GM12801 (cell line): ENCODE results near the gene TIMP3.

Experiments used
- TF ChIP-seq, protein P1 (sequence below): IDR thresholded peaks from one replicate; pipeline ENCODE4 v1.5.1; 2011; ENCODE audit warnings: control low read depth; ENCODE audit not compliant: insufficient read length; ENCODE audit errors: extremely low read depth

TIMP3 gene

DNA sequence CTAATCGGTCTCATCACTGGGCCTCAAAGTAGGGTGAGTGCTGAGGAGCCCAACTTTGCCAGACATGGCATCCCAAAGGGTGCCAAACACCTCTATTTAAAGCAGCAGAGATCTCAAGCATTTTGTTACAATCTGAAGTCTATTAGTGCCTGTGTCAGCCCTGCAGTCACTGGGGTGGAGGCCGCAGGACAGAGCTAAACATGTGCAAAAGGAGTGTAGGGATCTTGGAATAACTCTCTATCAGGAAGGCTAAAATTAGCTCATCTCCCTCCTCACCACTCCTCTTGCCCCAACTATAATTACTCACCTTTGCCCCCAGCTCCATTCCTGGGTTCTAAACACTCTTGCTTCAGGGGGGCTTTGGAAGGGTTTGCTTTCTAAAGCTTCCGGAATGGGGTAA, 87.5 kb downstream of the TIMP3 start:
- TF ChIP-seq, protein P1, sequence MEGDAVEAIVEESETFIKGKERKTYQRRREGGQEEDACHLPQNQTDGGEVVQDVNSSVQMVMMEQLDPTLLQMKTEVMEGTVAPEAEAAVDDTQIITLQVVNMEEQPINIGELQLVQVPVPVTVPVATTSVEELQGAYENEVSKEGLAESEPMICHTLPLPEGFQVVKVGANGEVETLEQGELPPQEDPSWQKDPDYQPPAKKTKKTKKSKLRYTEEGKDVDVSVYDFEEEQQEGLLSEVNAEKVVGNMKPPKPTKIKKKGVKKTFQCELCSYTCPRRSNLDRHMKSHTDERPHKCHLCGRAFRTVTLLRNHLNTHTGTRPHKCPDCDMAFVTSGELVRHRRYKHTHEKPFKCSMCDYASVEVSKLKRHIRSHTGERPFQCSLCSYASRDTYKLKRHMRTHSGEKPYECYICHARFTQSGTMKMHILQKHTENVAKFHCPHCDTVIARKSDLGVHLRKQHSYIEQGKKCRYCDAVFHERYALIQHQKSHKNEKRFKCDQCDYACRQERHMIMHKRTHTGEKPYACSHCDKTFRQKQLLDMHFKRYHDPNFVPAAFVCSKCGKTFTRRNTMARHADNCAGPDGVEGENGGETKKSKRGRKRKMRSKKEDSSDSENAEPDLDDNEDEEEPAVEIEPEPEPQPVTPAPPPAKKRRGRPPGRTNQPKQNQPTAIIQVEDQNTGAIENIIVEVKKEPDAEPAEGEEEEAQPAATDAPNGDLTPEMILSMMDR, result no peak

DNA sequence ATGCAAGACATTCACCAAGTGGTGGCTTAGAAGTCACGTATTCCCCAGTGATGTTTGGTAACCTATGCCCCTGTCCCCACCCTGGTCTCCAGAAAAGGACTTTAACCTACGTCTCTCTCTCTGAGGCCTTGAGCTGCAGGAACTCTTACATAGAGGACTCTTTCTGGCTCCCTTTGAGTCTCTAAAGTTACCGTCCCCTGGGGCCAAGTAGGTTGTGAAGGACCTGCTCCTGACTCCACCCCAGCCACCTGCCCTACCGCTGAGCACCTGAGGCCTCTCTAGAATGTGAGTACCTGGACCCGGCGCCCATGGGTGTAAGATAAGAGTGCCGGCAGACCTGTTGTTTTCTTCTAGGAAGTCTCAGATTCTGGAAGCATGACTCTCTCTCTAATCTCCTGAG, 95.4 kb downstream of the TIMP3 start:
- TF ChIP-seq, protein P1, result no peak

DNA sequence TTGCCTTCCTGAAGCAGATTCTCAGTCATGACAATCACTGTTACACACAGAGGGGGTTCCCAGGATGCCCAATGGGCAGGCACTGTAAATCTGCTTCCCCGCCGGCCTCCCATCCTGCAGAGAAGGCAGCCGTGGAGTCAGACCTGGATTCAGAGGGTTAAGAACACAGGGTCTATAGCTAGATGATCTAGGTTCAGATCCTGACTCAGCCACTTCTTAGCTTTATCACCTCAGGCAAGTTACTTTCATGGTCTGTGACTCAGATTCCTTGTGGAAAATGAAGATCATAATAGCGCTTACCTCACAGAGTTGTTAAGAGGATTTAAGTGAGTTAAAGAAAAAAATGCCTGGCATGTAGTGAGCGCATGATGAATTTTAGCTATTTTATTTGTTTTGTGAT, 95.9 kb downstream of the TIMP3 start:
- TF ChIP-seq, protein P1, result no peak

DNA sequence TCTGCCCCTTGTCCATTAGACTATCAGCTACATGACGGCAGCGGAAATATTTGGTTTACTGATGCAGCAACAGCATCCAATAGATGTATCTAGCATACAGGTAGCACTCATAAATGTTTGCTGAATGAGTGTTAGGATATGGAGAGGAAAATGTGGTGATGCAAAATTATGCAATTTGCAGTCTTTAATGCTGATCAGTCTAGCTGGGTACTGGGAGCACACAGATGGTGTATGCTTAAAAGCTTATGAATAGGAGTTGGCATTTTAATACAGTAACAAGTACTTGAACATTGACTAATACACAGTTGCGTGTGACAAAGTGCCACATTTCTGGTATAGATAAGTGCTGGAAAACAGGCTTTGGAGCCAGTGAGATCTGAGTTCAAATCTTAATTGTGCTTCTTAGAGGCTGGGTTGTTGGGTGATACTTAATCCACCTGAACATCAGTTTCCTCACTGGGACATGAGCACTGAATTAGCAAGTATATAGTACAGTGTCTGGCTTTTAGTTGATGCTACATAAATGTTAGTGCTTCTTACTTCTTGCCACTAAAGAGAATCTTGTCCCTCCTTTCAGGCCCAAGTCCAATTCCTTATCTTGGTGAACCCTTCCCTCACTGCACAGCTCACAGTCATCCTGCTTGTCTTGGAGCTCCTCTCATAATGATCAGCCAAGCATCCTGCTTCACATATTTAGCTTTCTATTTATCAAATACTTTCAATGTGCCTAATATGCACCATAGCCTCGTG, 99.6 kb downstream of the TIMP3 start:
- TF ChIP-seq, protein P1, result no peak

DNA sequence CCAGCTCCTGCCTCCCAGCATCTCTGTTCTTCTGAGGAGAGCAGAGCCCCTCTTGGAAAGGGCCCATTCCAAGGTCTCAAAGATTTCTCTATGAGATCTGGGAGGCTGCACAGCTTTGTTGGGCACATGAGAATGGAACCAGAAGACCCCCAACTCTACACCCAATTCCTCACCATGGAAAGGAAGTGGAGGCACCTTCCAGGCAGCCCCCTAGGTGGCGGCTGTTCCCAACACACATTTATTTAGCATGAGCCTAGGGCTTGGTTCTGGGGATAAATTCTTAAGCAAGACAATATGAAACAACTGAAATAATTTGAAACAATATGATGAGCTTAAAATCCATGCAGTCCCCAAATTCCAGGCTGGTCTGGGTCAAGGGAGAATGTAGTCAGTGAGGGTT, 100.4 kb downstream of the TIMP3 start:
- TF ChIP-seq, protein P1, result no peak

DNA sequence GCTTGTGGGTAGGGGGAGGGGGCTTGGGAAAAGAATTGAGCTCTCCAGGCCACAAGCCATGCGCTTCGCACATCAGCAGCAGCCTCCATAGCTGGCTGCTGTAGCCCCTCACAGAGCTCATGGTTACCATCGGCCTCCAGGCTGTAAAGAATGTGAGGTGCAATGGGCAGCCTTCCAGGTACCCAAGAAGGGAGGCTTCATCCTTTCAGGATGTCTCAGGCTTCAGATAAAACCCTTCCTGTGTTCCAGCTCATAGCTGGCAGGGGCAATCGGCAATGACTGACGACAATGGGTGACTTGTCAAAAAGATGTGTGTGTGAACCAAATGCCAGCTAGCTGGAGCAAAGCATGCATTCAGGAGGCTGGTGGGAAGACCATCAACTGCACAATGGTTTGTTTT, 102.0 kb downstream of the TIMP3 start:
- TF ChIP-seq, protein P1, result no peak

DNA sequence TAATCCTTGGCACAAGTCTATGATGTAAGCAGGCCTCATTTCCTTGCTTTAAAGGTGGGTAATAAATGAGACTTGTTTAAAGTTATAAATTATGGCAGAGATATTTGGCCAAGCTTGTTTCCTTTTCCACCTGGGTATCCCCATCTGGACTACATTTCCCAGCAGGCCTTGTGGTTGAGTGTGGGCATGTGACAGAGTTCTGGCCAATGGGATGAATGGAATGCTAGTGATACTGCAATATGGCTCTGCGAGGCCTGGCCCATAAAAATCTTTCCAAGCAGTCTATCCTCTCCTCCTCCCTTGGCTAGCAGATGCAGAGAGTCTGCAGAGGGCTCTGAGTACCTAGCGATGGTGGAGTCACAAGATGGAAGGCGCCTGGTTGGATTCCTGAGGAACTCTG, 102.5 kb downstream of the TIMP3 start:
- TF ChIP-seq, protein P1, result no peak

DNA sequence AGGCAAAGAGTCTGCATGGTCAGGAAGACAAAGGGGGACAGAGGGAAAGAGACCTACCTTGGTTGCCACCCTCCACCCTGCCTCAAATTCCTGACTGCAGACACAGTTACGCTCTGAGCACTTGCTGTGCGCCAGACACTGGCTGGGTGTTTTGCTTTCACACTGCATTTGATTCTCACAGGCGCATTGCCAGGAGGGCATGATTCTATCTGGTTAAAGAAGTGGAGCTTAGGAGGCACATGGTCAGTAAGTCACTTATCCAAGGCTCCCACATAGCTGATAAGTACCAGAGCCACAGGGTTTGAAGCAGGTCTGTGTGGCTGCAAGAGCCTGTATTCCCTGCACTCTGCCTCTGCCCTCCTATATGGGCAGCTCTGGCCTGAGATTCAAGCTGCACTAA, 103.9 kb downstream of the TIMP3 start:
- TF ChIP-seq, protein P1, result no peak
